ENCODE results near the gene HBM.

Gene HBM

GRCh38 chr16:212999-213398, 47.2 kb downstream of the HBM start:
- TF ChIP-seq CTCF (IDR thresholded peaks at IDR 0.05; ENCODE audit: low read depth, low read length) = no peak
- H3K27me3 ChIP-seq = no peaks in the 10 kb centered on the region
- H3K36me3 ChIP-seq = peaks cover 78% of the 10 kb centered on the region
- no peak for DNase-seq
- H3K4me3 ChIP-seq (ENCODE audit: low read depth, low read length) = no peak overlapping the region
- H3K9me3 ChIP-seq = no peaks in the 10 kb centered on the region
- no peaks in the 10 kb centered on the region; the same call in 1 of the 2 replicates for H3K4me1 ChIP-seq
